Measurements from ENCODE around the gene IVD. TPM values are rescaled to one million over a fixed set of nuclear protein-coding genes. Genes with fewer than 3 reads are reported as not detected.
A peak's percentile ranks its signal among the peaks of the same experiment; 100 is the strongest.

IVD gene
- total RNA-seq, 1 experiment from 2014 or later: 58.9 TPM

- TF ChIP-seq EZH2phosphoT487 (IDR thresholded peaks at IDR 0.05; ENCODE audit: borderline replicate concordance, low read length): no peak
- TF ChIP-seq EZH2 (IDR thresholded peaks at IDR 0.05; ENCODE audit: low read length, unreplicated experiment): no peak
- TF ChIP-seq CTCF (conservative IDR thresholded peaks at IDR 0.05; ENCODE audit: low read depth, low read length): no peak
- H3K4me1 ChIP-seq (ENCODE audit: insufficient read depth, low read length): no peaks in the 10 kb centered on the region
- ChIA-PET CTCF (no interaction called here), POLR2A (ENCODE audit: unreplicated experiment) (no interaction called here)
- H3K9ac ChIP-seq (ENCODE audit: low read length): no peak overlapping the region
- no peak overlapping the region for H2AFZ ChIP-seq (ENCODE audit: low read length)
- no peak overlapping the region for H3K27ac ChIP-seq (ENCODE audit: low read length)
- H3K4me3 ChIP-seq (ENCODE audit: low read length): no peak overlapping the region
- DNase-seq (no peak), ATAC-seq (no peak)
- H3F3A ChIP-seq (ENCODE audit: low read length, unreplicated experiment): no peaks in the 10 kb centered on the region
- no peaks in the 10 kb centered on the region for H3K27me3 ChIP-seq (ENCODE audit: low read length)
- no peaks in the 10 kb centered on the region for H3K9me3 ChIP-seq (ENCODE audit: low read length)
- no peaks in the 10 kb centered on the region for H3K9me2 ChIP-seq (replicated peaks; ENCODE audit: low read length)
- BruUV-seq (replicated peaks): no TSS peak
- no peaks in the 10 kb centered on the region for H3K36me3 ChIP-seq (ENCODE audit: low read depth, low read length)
- intact Hi-C loops (cut with micrococcal nuclease): no loop called here
- no peaks in the 10 kb centered on the region for H4K20me1 ChIP-seq (ENCODE audit: low read length)
- H3K4me2 ChIP-seq (ENCODE audit: low read length): no peak overlapping the region
- H3K79me2 ChIP-seq (ENCODE audit: low read length): no peaks in the 10 kb centered on the region
Observed at GRCh38 chr15:40372981-40373380, 32.6 kb upstream of the IVD start.

GRCh38 chr15:40377606-40378005, 28.0 kb upstream of the IVD start:
- Histone ChIP-seq H3K4me3 (ENCODE audit: low read length) (no peak overlapping the region), H3K79me2 (ENCODE audit: low read length) (no peaks in the 10 kb centered on the region), H3K9me3 (ENCODE audit: low read length) (no peaks in the 10 kb centered on the region), H3K9ac (ENCODE audit: low read length) (no peak overlapping the region), H3K4me2 (ENCODE audit: low read length) (no peak overlapping the region), H2AFZ (ENCODE audit: low read length) (no peak overlapping the region), H4K20me1 (ENCODE audit: low read length) (no peaks in the 10 kb centered on the region), H3K27me3 (ENCODE audit: low read length) (no peaks in the 10 kb centered on the region), H3K27ac (ENCODE audit: low read length) (no peak overlapping the region), H3K4me1 (ENCODE audit: insufficient read depth, low read length) (peaks cover 21% of the 10 kb centered on the region), H3K36me3 (ENCODE audit: low read depth, low read length) (no peaks in the 10 kb centered on the region), H3K9me2 (replicated peaks; ENCODE audit: low read length) (no peaks in the 10 kb centered on the region), H3F3A (ENCODE audit: low read length, unreplicated experiment) (no peaks in the 10 kb centered on the region)
- ATAC-seq (no peak), DNase-seq (no peak)
- ChIA-PET CTCF (no interaction called here), POLR2A (ENCODE audit: unreplicated experiment) (interaction anchor here (0.7 kb wide), 1 partner anchor 29 kb away, joined by 3 read pairs; no protein-coding TSS in a partner anchor)
- BruUV-seq (replicated peaks): no TSS peak
- TF ChIP-seq EZH2phosphoT487 (IDR thresholded peaks at IDR 0.05; ENCODE audit: borderline replicate concordance, low read length) (no peak), EZH2 (IDR thresholded peaks at IDR 0.05; ENCODE audit: low read length, unreplicated experiment) (no peak), CTCF (conservative IDR thresholded peaks at IDR 0.05; ENCODE audit: low read depth, low read length) (no peak)
- intact Hi-C loops (cut with micrococcal nuclease): no loop called here

DNA sequence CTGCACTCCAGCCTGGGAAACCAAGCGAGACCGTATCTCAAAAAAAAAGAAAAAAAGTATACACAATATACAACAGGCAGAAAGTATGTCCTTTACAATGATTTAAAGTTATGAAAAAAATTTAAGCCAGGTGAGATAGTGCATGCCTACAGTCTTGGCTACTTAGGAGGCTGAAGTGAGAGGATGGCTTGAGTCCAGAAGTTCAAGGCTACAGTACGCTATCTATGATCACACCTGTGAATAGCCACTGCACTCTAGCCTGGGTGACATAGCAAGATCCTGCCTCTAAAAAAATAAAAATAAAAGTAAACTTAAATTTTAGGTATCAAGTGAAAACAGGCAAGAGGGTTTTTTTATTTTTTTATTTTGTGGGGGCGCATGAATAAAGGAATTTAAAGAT, 26.2 kb upstream of the IVD start:
- no peaks in the 10 kb centered on the region for H4K20me1 ChIP-seq (ENCODE audit: low read length)
- no TSS peak for BruUV-seq (replicated peaks)
- TF ChIP-seq EZH2phosphoT487 (IDR thresholded peaks at IDR 0.05; ENCODE audit: borderline replicate concordance, low read length): no peak
- TF ChIP-seq CTCF (conservative IDR thresholded peaks at IDR 0.05; ENCODE audit: low read depth, low read length): no peak
- TF ChIP-seq EZH2 (IDR thresholded peaks at IDR 0.05; ENCODE audit: low read length, unreplicated experiment): no peak
- H3F3A ChIP-seq (ENCODE audit: low read length, unreplicated experiment): no peaks in the 10 kb centered on the region
- H3K4me3 ChIP-seq (ENCODE audit: low read length): no peak overlapping the region
- intact Hi-C loops (cut with micrococcal nuclease): no loop called here
- H2AFZ ChIP-seq (ENCODE audit: low read length): 0 out of 2 replicates have a peak overlapping the region, but pooled peaks have one; percentile 15
- no peaks in the 10 kb centered on the region for H3K27me3 ChIP-seq (ENCODE audit: low read length)
- H3K9ac ChIP-seq (ENCODE audit: low read length): no peak overlapping the region
- no peak for ATAC-seq
- peaks cover 28% of the 10 kb centered on the region for H3K4me1 ChIP-seq (ENCODE audit: insufficient read depth, low read length)
- no peaks in the 10 kb centered on the region for H3K9me3 ChIP-seq (ENCODE audit: low read length)
- POLR2A ChIA-PET (ENCODE audit: unreplicated experiment): interaction anchor here (0.7 kb wide), 1 partner anchor 119 kb away, joined by 4 read pairs; no protein-coding TSS in a partner anchor
- H3K9me2 ChIP-seq (replicated peaks; ENCODE audit: low read length): no peaks in the 10 kb centered on the region
- no peaks in the 10 kb centered on the region for H3K36me3 ChIP-seq (ENCODE audit: low read depth, low read length)
- no peak for DNase-seq
- H3K79me2 ChIP-seq (ENCODE audit: low read length): peaks cover 17% of the 10 kb centered on the region
- peak overlapping the region; percentile 19 for H3K27ac ChIP-seq (ENCODE audit: low read length)
- CTCF ChIA-PET: interaction anchor here (0.7 kb wide), 1 partner anchor 582 kb away, joined by 4 read pairs; no protein-coding TSS in a partner anchor
- no peak overlapping the region for H3K4me2 ChIP-seq (ENCODE audit: low read length)

Measured in PC-3 (cell line).